ENCODE results near the gene TJP2. TPM values are rescaled to one million over a fixed set of nuclear protein-coding genes. Genes with fewer than 3 reads are reported as not detected.

The TJP2 gene
- total RNA-seq, 4 donors from 2014 or later = 98.8 to 203 (median 137) TPM

- TF ChIP-seq CTCF (IDR thresholded peaks at IDR 0.05; ENCODE audit: low read depth) = no peak
These were observed 36.8 kb upstream of the TJP2 start for GRCh38 chr9:69137311-69137710.

- TF ChIP-seq CTCF (IDR thresholded peaks at IDR 0.05; ENCODE audit: low read depth) = no peak
These were observed 34.5 kb upstream of the TJP2 start for GRCh38 chr9:69139596-69139995.

GRCh38 chr9:69140123-69140735, 33.8 kb upstream of the TJP2 start:
- no peak for TF ChIP-seq CTCF (IDR thresholded peaks at IDR 0.05; ENCODE audit: low read depth)

- TF ChIP-seq CTCF (IDR thresholded peaks at IDR 0.05; ENCODE audit: low read depth) = no peak
These were observed 32.2 kb upstream of the TJP2 start for GRCh38 chr9:69141851-69142250.

GRCh38 chr9:69143291-69143690, 30.8 kb upstream of the TJP2 start:
- no peak for TF ChIP-seq CTCF (IDR thresholded peaks at IDR 0.05; ENCODE audit: low read depth)

GRCh38 chr9:69145144-69145715, 28.8 kb upstream of the TJP2 start:
- TF ChIP-seq CTCF (IDR thresholded peaks at IDR 0.05; ENCODE audit: low read depth) = no peak

- TF ChIP-seq CTCF (IDR thresholded peaks at IDR 0.05; ENCODE audit: low read depth) = no peak
These were observed 26.8 kb upstream of the TJP2 start for GRCh38 chr9:69147041-69147834.

All from subcutaneous adipose tissue (tissue), 4 donors.